ENCODE data around the gene KCNQ4.

KCNQ4 gene

DNA sequence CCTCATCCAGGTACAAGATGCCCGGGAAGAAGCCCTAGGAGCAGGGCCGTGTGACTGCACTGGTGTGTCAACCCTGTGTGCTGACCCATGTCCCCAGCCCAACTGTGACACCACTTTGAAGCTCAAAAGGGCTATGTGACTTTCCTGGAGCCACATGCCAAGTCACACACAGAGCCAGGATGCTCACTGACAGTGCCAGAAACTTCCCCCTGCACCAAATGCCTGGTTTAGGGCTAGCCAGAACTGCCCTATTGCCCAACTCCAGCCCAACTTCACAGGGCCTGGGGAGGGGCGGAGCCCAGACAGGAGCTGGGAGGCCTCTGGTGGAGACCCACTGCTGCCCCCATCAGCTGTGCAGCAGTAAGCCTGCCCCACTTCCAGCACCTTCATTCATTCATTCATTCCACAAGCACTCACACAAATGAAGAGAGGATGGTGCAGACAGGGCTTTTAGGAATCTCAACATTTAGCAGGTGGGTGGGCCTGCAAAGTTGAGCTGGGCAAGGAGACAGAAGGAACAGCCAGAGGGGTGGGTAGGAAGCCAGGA is 36.7 kb downstream of the KCNQ4 start:
- DNase-seq (ENCODE audit: low read depth in 2 of 2), result no peak

- DNase-seq (ENCODE audit: low read depth in 2 of 2), result no peak
These were observed 37.5 kb downstream of the KCNQ4 start for GRCh38 chr1:40820911-40821693.

GRCh38 chr1:40822890-40823289 is 39.3 kb downstream of the KCNQ4 start:
- no peak for DNase-seq (ENCODE audit: low read depth in 2 of 2)

DNA sequence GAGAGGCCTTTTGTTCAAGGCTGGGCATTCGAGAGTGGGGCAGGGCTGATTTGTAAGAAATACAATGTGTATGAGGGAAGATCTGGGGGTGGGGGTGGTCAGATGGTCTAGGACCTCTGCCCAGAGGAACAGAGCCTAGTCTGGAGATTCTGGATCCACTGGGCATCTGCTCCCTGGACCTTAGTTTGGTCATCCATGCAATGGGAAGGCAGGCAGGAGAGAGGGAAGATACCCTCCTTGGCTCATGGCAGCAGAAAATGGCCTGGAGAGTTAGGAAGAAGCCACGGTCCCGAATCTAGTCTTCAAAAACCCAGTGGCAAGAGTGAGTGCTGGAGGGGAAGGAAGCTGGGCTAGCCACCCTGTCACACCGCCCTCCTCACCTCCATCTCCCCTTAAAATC is 39.8 kb downstream of the KCNQ4 start:
- DNase-seq (ENCODE audit: low read depth in 2 of 2), result no peak

GRCh38 chr1:40823983-40824382 is 40.4 kb downstream of the KCNQ4 start:
- DNase-seq (ENCODE audit: low read depth in 2 of 2), result no peak

DNA sequence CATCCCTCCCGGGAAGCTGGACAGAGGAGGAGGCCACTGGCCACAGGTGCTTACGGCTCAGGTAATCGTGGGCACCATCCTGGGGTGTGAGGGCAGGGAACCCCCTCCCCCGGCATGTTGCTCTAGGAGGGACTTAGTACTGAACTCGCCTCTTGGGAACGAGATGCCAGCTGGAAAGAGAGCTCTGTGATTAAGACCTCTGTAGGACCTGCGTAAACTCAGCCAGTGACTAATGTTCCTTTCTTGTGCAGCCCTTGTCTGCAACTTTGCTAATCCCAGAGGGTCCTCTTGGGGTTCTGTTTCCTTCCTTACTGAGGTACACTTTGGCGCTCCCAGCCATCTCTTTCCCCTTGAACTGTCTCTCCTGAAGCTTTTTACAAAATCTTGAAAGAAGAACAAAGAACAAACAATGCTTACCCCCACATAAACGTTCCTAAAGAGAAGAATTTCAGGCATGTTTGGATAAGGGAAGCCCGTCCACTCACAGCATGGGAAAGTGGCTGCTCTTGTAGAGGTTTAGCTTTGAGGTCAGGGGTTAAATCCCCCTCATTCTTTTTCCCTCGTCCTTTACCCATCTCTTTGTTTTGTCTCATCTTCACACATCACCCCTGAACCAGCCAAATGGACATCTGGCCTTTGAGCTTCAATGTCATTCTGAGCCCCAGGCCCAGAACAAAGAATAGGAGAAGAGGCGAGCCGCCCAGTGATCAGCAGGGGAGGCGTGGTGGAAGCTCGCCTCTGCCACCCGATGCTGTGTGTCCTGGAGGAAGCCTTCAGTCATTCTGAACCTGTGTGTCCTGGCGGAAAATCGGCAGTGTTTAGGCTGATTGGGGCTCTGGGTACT is 41.2 kb downstream of the KCNQ4 start:
- no peak for DNase-seq (ENCODE audit: low read depth in 2 of 2)

DNA sequence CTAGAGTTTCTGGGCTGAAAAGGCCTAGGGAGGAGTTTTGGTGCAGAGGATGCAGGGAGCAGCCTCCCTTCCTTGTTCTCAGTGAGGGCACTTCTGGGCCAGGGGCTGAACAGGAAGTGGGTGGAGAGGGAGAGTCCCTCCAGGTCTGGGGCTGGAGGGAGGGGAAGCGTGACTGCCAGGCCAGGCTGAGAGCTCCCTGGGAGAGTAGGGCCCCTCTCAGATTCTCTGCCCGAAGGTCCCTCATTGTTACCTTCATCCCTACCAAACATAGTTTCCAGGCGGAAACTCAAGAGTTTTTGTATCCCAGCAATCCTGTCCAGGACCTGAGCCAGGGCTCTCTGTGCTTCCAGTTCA is 41.8 kb downstream of the KCNQ4 start:
- DNase-seq (ENCODE audit: low read depth in 2 of 2), result no peak

DNA sequence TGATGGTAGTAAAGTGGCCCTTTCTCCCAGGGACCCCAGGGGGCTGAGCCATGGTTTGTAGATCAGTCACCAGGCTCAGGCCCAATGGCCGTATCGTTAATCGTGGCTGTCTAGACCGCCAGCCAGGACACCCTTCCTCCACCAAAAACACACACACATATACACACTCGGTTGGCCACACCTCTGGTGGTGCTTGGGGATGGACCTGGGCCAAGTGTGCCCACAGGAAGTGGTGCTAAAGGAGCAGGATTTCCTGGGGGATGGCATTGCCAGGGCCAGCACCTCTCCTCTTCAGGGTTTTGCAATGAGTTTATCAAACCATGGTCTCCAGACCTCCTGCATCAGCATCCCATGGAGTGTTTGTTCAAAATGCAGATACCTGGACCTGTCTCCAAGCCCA is 42.4 kb downstream of the KCNQ4 start:
- no peak for DNase-seq (ENCODE audit: low read depth in 2 of 2)

DNA sequence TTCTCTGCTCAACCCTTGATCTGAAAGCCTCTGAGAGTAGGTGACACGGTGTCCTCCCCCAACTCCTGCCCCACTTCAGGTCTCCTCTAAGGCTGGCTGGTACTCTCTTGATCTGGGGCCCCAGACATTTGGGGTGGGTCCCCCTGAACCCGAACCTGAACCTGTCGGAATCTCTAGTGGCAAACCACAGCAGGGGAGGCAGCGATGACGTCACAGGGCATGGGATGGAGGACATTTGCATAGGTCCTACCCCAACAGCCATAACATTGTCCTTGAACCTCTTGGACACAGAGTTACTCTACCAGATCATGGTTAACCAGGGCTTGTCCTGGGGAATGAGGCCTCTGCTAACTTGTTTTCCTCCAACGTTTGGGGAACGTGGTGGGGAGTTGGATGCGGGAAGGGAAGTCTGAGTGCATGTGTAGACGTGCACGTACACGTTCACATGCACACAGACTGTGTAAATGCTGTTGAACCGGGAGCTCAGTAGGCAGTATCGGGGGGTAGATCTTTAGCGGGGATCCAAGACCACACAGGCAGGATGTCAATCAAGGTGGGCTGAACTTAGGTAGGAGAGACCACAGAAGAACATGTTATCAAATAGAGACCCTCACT is 46.2 kb downstream of the KCNQ4 start:
- DNase-seq (ENCODE audit: low read depth in 2 of 2), result no peak

- DNase-seq (ENCODE audit: low read depth in 2 of 2), result no peak
These were observed 46.9 kb downstream of the KCNQ4 start for GRCh38 chr1:40830419-40830943.

DNA sequence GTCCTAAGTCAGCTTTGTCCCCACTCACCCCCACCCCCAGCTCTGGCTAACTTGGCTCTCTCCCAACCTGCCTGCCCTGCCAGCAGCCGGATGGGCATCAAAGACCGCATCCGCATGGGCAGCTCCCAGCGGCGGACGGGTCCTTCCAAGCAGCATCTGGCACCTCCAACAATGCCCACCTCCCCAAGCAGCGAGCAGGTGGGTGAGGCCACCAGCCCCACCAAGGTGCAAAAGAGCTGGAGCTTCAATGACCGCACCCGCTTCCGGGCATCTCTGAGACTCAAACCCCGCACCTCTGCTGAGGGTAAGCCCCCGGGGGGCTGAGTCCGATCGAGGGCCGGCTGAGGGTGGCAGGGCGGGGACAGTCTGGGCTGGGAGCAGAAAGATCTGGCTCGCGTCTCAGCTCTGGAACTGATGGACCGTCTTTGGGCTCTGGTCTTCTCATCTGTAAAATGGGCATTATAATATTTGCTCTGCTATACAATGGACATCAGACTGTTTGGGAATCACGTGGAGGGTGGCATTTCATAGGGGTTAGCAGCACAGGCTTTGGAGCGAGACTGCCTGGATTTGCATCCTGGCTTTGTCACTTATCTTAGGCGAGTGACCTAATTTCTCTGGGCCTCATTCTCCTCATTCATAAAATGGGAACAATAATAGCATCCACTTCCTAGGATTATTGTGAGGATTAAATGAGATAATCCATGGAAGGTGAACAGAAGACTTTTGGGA is 47.6 kb downstream of the KCNQ4 start:
- DNase-seq (ENCODE audit: low read depth in 2 of 2), result no peak

DNA sequence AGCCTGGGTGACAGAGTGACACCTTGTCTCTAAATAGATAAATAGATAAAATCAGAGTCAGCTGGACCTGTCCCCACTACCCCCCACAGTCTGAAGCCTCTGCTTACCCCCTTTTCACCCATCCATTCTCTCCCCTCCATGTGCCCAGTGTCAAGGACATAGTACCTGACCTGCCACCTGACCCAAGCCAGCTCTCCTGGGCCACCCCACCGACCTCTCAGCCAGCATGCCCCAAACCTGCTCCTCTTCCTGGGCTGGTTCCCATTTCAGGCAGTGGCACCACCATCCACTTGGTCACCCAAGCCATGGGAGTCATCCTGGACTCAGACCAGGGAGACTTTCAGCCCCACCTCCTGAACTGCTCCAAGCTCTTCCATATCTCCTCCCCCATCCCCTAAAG is 50.4 kb downstream of the KCNQ4 start:
- no peak for DNase-seq (ENCODE audit: low read depth in 2 of 2)

GRCh38 chr1:40834968-40835545 is 51.5 kb downstream of the KCNQ4 start:
- DNase-seq (ENCODE audit: low read depth in 2 of 2), result no peak

DNA sequence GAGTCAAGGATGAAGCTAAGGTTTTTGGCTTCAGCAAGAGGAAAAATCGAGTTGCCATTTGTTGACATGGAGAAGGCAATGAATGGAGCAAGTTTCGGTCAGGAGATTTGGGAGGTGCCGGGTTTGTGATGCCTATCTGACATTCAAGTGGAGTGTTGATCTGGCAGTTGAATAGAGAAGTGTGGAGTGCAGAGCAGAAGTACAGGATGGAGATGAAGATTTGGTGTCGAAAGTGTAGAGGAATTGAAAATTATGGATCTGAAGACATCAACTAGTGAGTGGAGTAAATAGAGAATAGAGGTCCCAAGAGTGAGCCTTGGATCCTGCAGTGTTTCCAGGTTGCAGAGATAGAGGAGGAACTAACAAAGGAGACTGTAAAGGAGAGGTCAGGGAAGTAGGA is 52.7 kb downstream of the KCNQ4 start:
- no peak for DNase-seq (ENCODE audit: low read depth in 2 of 2)

- no peak for DNase-seq (ENCODE audit: low read depth in 2 of 2)
These were observed 54.0 kb downstream of the KCNQ4 start for GRCh38 chr1:40837601-40838000.

DNA sequence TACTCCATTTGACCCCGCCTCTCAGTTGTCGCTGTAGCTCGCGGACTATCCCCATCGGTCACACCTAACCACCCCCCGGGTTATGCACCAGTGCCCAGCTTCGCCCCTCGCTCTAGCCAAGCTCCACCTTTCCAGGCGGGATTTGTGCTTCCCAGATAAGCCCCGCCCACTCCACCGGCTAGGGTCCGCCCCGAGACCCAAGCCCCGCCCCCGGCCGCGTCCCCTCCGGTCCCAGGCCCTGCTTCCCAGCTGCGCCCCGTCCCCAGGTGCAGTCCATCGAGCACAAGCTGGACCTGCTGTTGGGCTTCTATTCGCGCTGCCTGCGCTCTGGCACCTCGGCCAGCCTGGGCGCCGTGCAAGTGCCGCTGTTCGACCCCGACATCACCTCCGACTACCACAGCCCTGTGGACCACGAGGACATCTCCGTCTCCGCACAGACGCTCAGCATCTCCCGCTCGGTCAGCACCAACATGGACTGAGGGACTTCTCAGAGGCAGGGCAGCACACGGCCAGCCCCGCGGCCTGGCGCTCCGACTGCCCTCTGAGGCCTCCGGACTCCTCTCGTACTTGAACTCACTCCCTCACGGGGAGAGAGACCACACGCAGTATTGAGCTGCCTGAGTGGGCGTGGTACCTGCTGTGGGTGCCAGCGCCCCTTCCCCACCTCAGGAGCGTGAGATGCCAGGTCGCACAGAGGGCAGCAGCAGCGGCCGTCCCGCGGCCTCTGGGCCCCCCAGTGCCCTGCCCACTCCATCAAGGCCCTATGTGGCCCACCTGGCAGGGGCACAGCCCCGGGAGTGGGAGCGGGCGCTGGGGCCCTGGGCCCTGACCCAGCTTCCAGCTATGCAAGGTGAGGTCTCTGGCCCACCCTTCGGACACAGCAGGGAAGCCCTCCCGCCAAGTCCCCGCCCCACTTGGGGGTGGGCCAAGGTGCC is 54.7 kb downstream of the KCNQ4 start:
- DNase-seq (ENCODE audit: low read depth in 2 of 2), result no peak

DNA sequence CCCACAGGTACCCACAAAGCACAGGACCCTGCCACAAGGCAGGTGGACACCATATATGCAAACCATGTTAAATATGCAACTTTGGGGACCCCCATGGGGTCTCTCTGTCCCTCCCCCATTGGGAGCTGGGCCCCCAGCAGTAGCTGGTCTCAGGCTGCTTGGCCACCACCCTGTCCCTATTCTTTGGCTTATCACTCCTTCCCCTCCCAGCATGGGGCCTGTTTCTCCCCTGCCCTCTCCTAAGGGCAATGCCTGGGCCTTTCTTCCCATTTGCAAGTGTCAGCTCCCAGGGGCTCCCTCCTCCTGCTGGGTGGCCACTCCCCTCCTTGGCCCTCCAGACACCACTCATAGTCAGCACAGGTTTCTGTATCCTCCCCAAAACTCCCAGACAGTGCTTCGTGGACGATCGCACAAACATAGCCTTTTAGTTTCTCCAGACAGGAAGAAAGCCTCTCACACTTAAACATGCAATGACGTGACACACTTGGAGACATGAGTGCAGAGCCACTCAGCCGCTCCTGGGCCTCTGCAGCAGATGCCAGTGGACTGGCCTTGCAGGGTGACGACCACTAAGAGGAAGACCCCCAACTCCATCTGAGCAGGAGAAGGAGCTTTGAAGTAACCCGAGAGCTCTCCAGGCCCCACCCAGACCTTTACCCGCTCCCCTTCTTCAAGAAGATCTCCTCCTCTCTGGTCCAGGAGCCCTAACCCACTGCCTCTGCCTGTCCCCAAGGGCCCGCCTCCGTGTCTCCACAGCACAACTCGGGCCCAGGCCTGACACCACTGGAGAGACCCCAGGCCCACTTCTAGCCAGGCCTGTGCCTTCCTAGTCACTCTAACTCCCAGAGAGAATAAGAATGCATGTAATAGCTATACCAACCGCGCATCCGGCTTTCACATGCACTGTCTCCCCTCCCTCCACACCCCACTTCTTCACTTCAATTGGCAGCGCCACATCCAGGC is 55.7 kb downstream of the KCNQ4 start:
- DNase-seq (ENCODE audit: low read depth in 2 of 2), result no peak

- no peak for DNase-seq (ENCODE audit: low read depth in 2 of 2)
These were observed 56.4 kb downstream of the KCNQ4 start for GRCh38 chr1:40839943-40840335.

Data from stimulated activated CD4-positive, alpha-beta T cell treated with anti-CD3 and anti-CD28 coated beads, Interleukin-15, amount 100 ng/mL, for 48 hours (primary cell).